HEK293 (cell line): Measurements from ENCODE around the gene RGS8.

Experiments used
- CTCF ChIP-seq: fragments of 450-650 bp; formaldehyde crosslinking; IDR thresholded peaks from 2 replicates; pipeline ENCODE4 v1.5.1; 2016; ENCODE audit warnings: missing biosample characterization, missing genetic modification characterization
- KLF17 ChIP-seq: fragments of 450-650 bp; formaldehyde crosslinking; IDR thresholded peaks from 2 replicates; pipeline ENCODE4 v1.5.1; 2016; ENCODE audit warnings: missing biosample characterization, missing genetic modification characterization
- ZBTB1 ChIP-seq: fragments of 450-650 bp; formaldehyde crosslinking; IDR thresholded peaks from 2 replicates; pipeline ENCODE4 v1.5.1; 2016; ENCODE audit warnings: missing biosample characterization, missing genetic modification characterization
- ZNF155 ChIP-seq: fragments of 450-650 bp; formaldehyde crosslinking; IDR thresholded peaks from 2 replicates; pipeline ENCODE4 v1.5.1; 2016; ENCODE audit warnings: missing biosample characterization, missing genetic modification characterization
- ZNF426 ChIP-seq: fragments of 450-650 bp; formaldehyde crosslinking; IDR thresholded peaks from 2 replicates; pipeline ENCODE4 v1.5.1; 2017; ENCODE audit warnings: missing biosample characterization, missing genetic modification characterization, mild to moderate bottlenecking, inconsistent platforms, moderate library complexity

- no peak for TF ChIP-seq KLF17 (tag by site-specific recombination)
- TF ChIP-seq CTCF (tag by site-specific recombination): no peak
- TF ChIP-seq ZBTB1: no peak
- no peak for TF ChIP-seq ZNF426 (tag by site-specific recombination)
- no peak for TF ChIP-seq ZNF155 (tag by site-specific recombination)
Observed at GRCh38 chr1:182724215-182724614, 39.8 kb upstream of the RGS8 start.
